ENCODE results near the gene AHCYL2. TPM values are rescaled to one million over a fixed set of nuclear protein-coding genes. Genes with fewer than 3 reads are reported as not detected.

The AHCYL2 gene
- total RNA-seq, 2 experiments from 2014 or later = 5.0 to 8.7 TPM

- H3K36me3 ChIP-seq (ENCODE audit: insufficient read depth, low read length) = no peaks in the 10 kb centered on the region
- BruUV-seq (replicated peaks) = no TSS peak
- no peaks in the 10 kb centered on the region for H3K79me2 ChIP-seq (ENCODE audit: insufficient read depth, low read depth, low read length)
- intact Hi-C loops (cut with micrococcal nuclease; ENCODE audit: unreplicated experiment) = no loop called here
- H3K9me3 ChIP-seq (ENCODE audit: low read length) = no peaks in the 10 kb centered on the region
- H3K9me2 ChIP-seq (ENCODE audit: insufficient read depth, low read length) = no peaks in the 10 kb centered on the region
- no peaks in the 10 kb centered on the region for H4K20me1 ChIP-seq (ENCODE audit: insufficient read depth, low read length)
- no peak for DNase-seq (ENCODE audit: low spot score)
- H2AFZ ChIP-seq (ENCODE audit: low read length) = no peak overlapping the region
- no peak overlapping the region for H3K4me2 ChIP-seq (ENCODE audit: low read length)
- no peaks in the 10 kb centered on the region for H3K4me1 ChIP-seq (ENCODE audit: insufficient read depth, low read length, poor library complexity, severe bottlenecking)
- ChIA-PET POLR2A (interaction anchor here (0.9 to 1.2 kb wide), 2 partner anchors 10 to 12 kb away, joined by 3 to 4 read pairs; no protein-coding TSS in a partner anchor), CTCF (ENCODE audit: unreplicated experiment) (interaction anchor here (0.6 kb wide), 2 partner anchors 53 to 58 kb away, joined by 3 to 5 read pairs; no protein-coding TSS in a partner anchor)
- TF ChIP-seq EZH2phosphoT487 (IDR thresholded peaks at IDR 0.05; ENCODE audit: borderline replicate concordance, low read depth, low read length) = no peak
- no peak for TF ChIP-seq CTCF (conservative IDR thresholded peaks at IDR 0.05; ENCODE audit: low read length)
- no peak overlapping the region for H3K27ac ChIP-seq (ENCODE audit: low read depth, low read length, poor library complexity, severe bottlenecking)
- no peak overlapping the region for H3K4me3 ChIP-seq (ENCODE audit: low read depth, low read length, poor library complexity, severe bottlenecking)
These were observed 176.6 kb downstream of the AHCYL2 start for GRCh38 chr7:129401228-129401966.

- Histone ChIP-seq H3K4me2 (ENCODE audit: low read length) (no peak overlapping the region), H3K4me1 (ENCODE audit: insufficient read depth, low read length, poor library complexity, severe bottlenecking) (no peaks in the 10 kb centered on the region), H3K36me3 (ENCODE audit: insufficient read depth, low read length) (no peaks in the 10 kb centered on the region), H3K79me2 (ENCODE audit: insufficient read depth, low read depth, low read length) (no peaks in the 10 kb centered on the region), H3K4me3 (ENCODE audit: low read depth, low read length, poor library complexity, severe bottlenecking) (no peak overlapping the region), H3K9me3 (ENCODE audit: low read length) (no peaks in the 10 kb centered on the region), H3K9me2 (ENCODE audit: insufficient read depth, low read length) (no peaks in the 10 kb centered on the region), H4K20me1 (ENCODE audit: insufficient read depth, low read length) (no peaks in the 10 kb centered on the region), H3K27ac (ENCODE audit: low read depth, low read length, poor library complexity, severe bottlenecking) (no peak overlapping the region), H2AFZ (ENCODE audit: low read length) (no peak overlapping the region)
- BruUV-seq (replicated peaks) = no TSS peak
- ChIA-PET CTCF (ENCODE audit: unreplicated experiment) (no interaction called here), POLR2A (no interaction called here)
- peak; percentile 25 for DNase-seq (ENCODE audit: low spot score)
- TF ChIP-seq CTCF (conservative IDR thresholded peaks at IDR 0.05; ENCODE audit: low read length) = peak; percentile 52
- TF ChIP-seq EZH2phosphoT487 (IDR thresholded peaks at IDR 0.05; ENCODE audit: borderline replicate concordance, low read depth, low read length) = no peak
- intact Hi-C loops (cut with micrococcal nuclease; ENCODE audit: unreplicated experiment) = no loop called here
These were observed 177.4 kb downstream of the AHCYL2 start for GRCh38 chr7:129401967-129402860.

Measured in OCI-LY7 (cell line).